ENCODE measurements around the gene FLOT1. TPM values are rescaled to one million over a fixed set of nuclear protein-coding genes. Genes with fewer than 3 reads are reported as not detected.
"Not testable (repeated sequence)": the region's sequence is repeated elsewhere in the genome, so short reads cannot be mapped to it uniquely, and the experiment has no call there.

The FLOT1 gene
- total RNA-seq, 2 experiments from 2014 or later = 31.6 TPM

DNA sequence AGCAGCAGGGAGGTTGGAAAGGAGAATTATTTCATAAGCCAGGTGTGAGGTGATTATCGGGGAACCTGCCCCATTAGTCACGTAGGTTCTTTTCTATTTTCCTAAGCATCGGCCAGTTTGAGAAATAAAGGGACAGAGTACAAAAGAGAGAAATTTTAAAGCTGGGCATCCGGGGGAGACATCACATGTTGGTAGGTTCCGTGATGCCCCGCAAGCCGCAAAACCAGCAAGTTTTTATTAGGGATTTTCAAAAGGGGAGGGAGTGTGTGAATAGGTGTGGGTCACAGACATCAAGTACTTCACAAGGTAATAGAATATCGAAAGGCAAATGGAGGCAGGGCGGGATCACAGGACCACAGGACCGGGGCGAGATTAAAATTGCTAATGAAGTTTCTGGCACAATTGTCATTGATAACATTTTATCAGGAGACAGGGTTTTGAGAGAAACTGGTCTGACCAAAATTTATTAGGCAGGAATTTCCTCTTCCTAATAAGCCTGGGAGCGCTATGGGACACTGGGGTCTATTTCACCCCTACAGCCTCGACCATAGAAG lies 22.1 kb upstream of the FLOT1 start:
- intact Hi-C loops (cut with DNase I, micrococcal nuclease) = loop anchor here in 1 of 2 experiments (1.0 kb wide), 1 partner anchor 39 kb away; no protein-coding TSS in a partner anchor
- POLR2A ChIA-PET, CTCF ChIA-PET: not testable (repeated sequence)

DNA sequence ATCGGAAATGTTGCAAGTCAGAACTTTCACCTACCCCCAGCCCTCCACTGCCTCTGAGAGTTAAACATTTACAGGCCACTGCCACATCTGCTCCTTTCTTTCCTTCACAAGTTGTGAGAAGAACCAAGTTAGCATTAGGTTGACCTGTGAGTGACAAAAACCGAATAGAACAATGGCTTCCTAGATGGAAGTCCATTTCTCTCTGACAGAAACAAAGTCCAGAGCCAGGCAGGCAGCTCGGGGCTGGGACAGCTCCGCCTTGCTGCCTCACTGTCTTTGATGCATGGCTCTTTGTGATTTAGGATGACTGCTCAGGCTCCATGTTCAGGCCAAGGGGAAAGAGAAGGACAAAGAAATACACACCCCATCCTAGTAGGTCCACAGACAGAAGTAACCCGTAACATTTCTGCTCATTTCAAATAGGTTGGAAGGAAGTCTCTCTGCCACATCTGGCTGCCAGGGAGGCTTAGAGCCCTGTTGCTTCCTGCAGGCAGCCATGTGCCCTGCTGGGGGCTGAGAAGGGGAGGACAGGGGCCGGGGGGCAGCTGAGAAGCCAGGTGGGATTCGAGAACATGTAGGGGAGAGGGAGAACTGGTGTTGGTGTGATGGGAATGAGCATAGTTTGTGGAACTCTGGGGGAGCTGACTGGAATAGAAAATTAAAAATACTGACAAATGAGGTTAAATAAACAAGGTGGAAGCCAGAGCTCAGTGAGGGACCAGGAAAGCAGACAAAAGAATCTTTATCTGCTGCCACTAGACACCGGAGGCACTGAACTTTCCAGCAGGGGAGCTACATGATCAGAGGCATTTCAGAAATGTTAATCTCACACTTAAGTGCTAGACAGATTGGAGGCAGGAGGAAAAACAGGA lies 21.4 kb upstream of the FLOT1 start:
- Histone ChIP-seq H3K9me3 (ENCODE audit: control insufficient read depth in 1 of 2, insufficient read depth in 1 of 2, low read length in 2 of 2) (no peaks in the 10 kb centered on the region), H3K4me3 (ENCODE audit: low read length) (no peak overlapping the region), H3K36me3 (ENCODE audit: insufficient read depth, low read length) (no peaks in the 10 kb centered on the region), H3K27me3 (ENCODE audit: control insufficient read depth in 1 of 2, insufficient read depth in 2 of 2, low read length in 2 of 2) (no peaks in the 10 kb centered on the region), H3K4me1 (ENCODE audit: insufficient read depth, low read length) (peaks cover 32% of the 10 kb centered on the region), H3K27ac (ENCODE audit: low read depth in 1 of 2, low read length in 2 of 2) (no peak overlapping the region)
- TF ChIP-seq, protein P1, sequence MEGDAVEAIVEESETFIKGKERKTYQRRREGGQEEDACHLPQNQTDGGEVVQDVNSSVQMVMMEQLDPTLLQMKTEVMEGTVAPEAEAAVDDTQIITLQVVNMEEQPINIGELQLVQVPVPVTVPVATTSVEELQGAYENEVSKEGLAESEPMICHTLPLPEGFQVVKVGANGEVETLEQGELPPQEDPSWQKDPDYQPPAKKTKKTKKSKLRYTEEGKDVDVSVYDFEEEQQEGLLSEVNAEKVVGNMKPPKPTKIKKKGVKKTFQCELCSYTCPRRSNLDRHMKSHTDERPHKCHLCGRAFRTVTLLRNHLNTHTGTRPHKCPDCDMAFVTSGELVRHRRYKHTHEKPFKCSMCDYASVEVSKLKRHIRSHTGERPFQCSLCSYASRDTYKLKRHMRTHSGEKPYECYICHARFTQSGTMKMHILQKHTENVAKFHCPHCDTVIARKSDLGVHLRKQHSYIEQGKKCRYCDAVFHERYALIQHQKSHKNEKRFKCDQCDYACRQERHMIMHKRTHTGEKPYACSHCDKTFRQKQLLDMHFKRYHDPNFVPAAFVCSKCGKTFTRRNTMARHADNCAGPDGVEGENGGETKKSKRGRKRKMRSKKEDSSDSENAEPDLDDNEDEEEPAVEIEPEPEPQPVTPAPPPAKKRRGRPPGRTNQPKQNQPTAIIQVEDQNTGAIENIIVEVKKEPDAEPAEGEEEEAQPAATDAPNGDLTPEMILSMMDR (IDR thresholded peaks at IDR 0.05) = no peak
- CTCF ChIA-PET = no interaction called here
- POLR2A ChIA-PET = interaction anchor here (0.8 kb wide), 1 partner anchor 17 kb away, joined by 5 read pairs; no protein-coding TSS in a partner anchor
- DNase-seq (peak in 1 of 14 experiments; percentile 32), ATAC-seq (ENCODE audit: poor library complexity) (peak; percentile 26)
- Mint-ChIP-seq H3K9me3 (no peaks in the 10 kb centered on the region), H3K27me3 (no peaks in the 10 kb centered on the region), H3K4me3 (peak overlapping the region; percentile 50), H3K27ac (peak overlapping the region; percentile 13), H3K4me1 (ENCODE audit: low read depth) (peaks cover 45% of the 10 kb centered on the region), H3K36me3 (ENCODE audit: low read depth) (no peaks in the 10 kb centered on the region)
- intact Hi-C loops (cut with DNase I, micrococcal nuclease) = loop anchor here in 1 of 2 experiments (1.0 kb wide), 1 partner anchor 39 kb away; no protein-coding TSS in a partner anchor

More for the DNA sequence above, 22.1 kb upstream of the FLOT1 start:
- not testable (repeated sequence) for H3K36me3 Mint-ChIP-seq (ENCODE audit: low read depth); H3K4me3 ChIP-seq (ENCODE audit: low read length); H3K27ac ChIP-seq (ENCODE audit: low read depth in 1 of 2, low read length in 2 of 2); H3K27me3 Mint-ChIP-seq; H3K4me3 Mint-ChIP-seq; H3K36me3 ChIP-seq (ENCODE audit: insufficient read depth, low read length); H3K27ac Mint-ChIP-seq; H3K9me3 ChIP-seq (ENCODE audit: control insufficient read depth in 1 of 2, insufficient read depth in 1 of 2, low read length in 2 of 2); H3K27me3 ChIP-seq (ENCODE audit: control insufficient read depth in 1 of 2, insufficient read depth in 2 of 2, low read length in 2 of 2); H3K9me3 Mint-ChIP-seq; DNase-seq; ATAC-seq (ENCODE audit: poor library complexity)
- H3K4me1 ChIP-seq (ENCODE audit: insufficient read depth, low read length) = peaks cover 39% of the 10 kb centered on the region
- peaks cover 52% of the 10 kb centered on the region for H3K4me1 Mint-ChIP-seq (ENCODE audit: low read depth)

DNA sequence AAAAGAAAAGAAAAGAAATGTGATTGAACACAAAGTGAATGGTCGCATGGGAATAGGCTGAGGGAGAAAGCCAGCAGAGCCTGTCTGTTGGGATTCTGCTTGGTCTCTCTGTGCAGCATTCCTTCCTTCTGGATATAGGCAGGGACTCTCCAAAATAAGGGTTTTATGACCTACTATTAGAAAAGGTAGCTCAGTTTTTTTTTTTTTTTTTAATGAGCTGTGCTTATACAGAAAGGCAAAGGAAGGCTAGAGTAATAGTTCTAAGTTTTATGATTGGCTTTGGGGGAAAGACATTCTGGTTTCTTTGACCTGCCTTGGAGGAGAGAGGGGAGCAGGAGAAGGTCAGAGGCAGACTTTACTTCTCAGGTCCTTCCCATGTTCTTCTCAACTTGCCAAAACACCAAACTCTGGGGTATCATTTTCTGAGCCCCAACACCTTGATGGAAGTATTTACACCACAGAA lies 20.7 kb upstream of the FLOT1 start:
- no peaks in the 10 kb centered on the region for H3K36me3 ChIP-seq (ENCODE audit: insufficient read depth, low read length)
- H3K4me3 ChIP-seq (ENCODE audit: low read length) = no peak overlapping the region
- peaks cover 39% of the 10 kb centered on the region for H3K4me1 Mint-ChIP-seq (ENCODE audit: low read depth)
- H3K27ac Mint-ChIP-seq = no peak overlapping the region
- H3K9me3 ChIP-seq (ENCODE audit: control insufficient read depth in 1 of 2, insufficient read depth in 1 of 2, low read length in 2 of 2) = no peaks in the 10 kb centered on the region
- H3K27me3 Mint-ChIP-seq = no peaks in the 10 kb centered on the region
- intact Hi-C loops (cut with DNase I, micrococcal nuclease) = no loop called here
- H3K27me3 ChIP-seq (ENCODE audit: control insufficient read depth in 1 of 2, insufficient read depth in 2 of 2, low read length in 2 of 2) = no peaks in the 10 kb centered on the region
- ChIA-PET CTCF (no interaction called here), POLR2A (interaction anchor here (0.6 to 0.8 kb wide), 2 partner anchors 16 to 1601 kb away, joined by 3 to 5 read pairs; no protein-coding TSS in a partner anchor)
- no peaks in the 10 kb centered on the region for H3K9me3 Mint-ChIP-seq
- DNase-seq = no peak
- no peak overlapping the region for H3K27ac ChIP-seq (ENCODE audit: low read depth in 1 of 2, low read length in 2 of 2)
- no peak overlapping the region for H3K4me3 Mint-ChIP-seq
- no peak for ATAC-seq (ENCODE audit: poor library complexity)
- TF ChIP-seq, protein P1 (IDR thresholded peaks at IDR 0.05) = no peak
- H3K36me3 Mint-ChIP-seq (ENCODE audit: low read depth) = no peaks in the 10 kb centered on the region
- peaks cover 26% of the 10 kb centered on the region for H3K4me1 ChIP-seq (ENCODE audit: insufficient read depth, low read length)

Data from CD4-positive, alpha-beta T cell (primary cell).